ENCODE data around the gene TYW1.

- TF ChIP-seq TAF1 (IDR thresholded peaks at IDR 0.05; ENCODE audit: borderline replicate concordance, insufficient read depth, low read length) (no peak), POLR2AphosphoS5 (IDR thresholded peaks at IDR 0.05; ENCODE audit: low read depth, low read length) (no peak), SIN3A (IDR thresholded peaks at IDR 0.05; ENCODE audit: borderline replicate concordance, insufficient read depth, low read length) (no peak)
- TF ChIP-seq, protein P1, sequence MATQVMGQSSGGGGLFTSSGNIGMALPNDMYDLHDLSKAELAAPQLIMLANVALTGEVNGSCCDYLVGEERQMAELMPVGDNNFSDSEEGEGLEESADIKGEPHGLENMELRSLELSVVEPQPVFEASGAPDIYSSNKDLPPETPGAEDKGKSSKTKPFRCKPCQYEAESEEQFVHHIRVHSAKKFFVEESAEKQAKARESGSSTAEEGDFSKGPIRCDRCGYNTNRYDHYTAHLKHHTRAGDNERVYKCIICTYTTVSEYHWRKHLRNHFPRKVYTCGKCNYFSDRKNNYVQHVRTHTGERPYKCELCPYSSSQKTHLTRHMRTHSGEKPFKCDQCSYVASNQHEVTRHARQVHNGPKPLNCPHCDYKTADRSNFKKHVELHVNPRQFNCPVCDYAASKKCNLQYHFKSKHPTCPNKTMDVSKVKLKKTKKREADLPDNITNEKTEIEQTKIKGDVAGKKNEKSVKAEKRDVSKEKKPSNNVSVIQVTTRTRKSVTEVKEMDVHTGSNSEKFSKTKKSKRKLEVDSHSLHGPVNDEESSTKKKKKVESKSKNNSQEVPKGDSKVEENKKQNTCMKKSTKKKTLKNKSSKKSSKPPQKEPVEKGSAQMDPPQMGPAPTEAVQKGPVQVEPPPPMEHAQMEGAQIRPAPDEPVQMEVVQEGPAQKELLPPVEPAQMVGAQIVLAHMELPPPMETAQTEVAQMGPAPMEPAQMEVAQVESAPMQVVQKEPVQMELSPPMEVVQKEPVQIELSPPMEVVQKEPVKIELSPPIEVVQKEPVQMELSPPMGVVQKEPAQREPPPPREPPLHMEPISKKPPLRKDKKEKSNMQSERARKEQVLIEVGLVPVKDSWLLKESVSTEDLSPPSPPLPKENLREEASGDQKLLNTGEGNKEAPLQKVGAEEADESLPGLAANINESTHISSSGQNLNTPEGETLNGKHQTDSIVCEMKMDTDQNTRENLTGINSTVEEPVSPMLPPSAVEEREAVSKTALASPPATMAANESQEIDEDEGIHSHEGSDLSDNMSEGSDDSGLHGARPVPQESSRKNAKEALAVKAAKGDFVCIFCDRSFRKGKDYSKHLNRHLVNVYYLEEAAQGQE (IDR thresholded peaks at IDR 0.05; ENCODE audit: insufficient read depth in 1 of 2, low read depth in 2 of 2, low read length in 2 of 2): no peak
Measured at GRCh38 chr7:67033251-67033650, 36.6 kb downstream of the TYW1 start.
